ENCODE results near the gene VMAC.

GRCh38 chr19:5956728-5957127 lies 52.1 kb downstream of the VMAC start:
- TF ChIP-seq POLR2AphosphoS5 (IDR thresholded peaks at IDR 0.05; ENCODE audit: insufficient read depth, low read depth, low read length) (no peak), CTCF (IDR thresholded peaks at IDR 0.05; ENCODE audit: extremely low read depth in 1 of 2, insufficient read depth in 1 of 2, low read depth in 1 of 2, low read length in 2 of 2) (no peak)
